ENCODE results near the gene DENND4A. TPM values are rescaled to one million over a fixed set of nuclear protein-coding genes. Genes with fewer than 3 reads are reported as not detected.

DENND4A gene
- total RNA-seq, 1 donor from 2014 or later: 18.6 TPM

Other genes starting within 250 kb of the DENND4A start
- gene INTS14, start 181.2 kb downstream of the DENND4A start, total RNA-seq: 29.8 and 37.4 TPM in 2 replicates
- 21.5 and 24.3 TPM in 2 replicates for gene SLC24A1, start 170.4 kb downstream of the DENND4A start, total RNA-seq
- gene RAB11A, start 77.2 kb upstream of the DENND4A start, total RNA-seq: 126 and 278 TPM in 2 replicates